ENCODE results near the gene CISTR.

Gene CISTR

DNA sequence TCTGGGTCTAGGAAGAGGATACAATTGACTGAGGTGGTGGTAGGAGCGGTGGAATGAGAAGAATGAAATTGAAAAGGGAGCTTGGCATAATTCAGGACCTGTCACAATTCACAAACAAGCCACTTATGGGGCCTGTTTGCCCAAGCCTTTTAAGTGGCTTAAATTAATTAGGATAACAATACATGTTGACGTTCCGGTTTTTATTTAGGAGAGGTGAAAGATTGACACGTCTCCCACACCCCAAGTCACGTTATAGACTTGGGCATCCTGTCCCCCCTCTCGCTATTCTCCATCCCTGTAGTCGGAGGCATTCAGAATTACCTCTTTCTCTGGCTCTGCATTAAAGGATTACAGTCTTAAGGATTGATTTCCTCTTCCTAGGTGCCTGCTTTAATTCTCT lies 23.6 kb downstream of the CISTR start:
- H3K4me3 ChIP-seq (ENCODE audit: low read depth, low read length): no peak overlapping the region

DNA sequence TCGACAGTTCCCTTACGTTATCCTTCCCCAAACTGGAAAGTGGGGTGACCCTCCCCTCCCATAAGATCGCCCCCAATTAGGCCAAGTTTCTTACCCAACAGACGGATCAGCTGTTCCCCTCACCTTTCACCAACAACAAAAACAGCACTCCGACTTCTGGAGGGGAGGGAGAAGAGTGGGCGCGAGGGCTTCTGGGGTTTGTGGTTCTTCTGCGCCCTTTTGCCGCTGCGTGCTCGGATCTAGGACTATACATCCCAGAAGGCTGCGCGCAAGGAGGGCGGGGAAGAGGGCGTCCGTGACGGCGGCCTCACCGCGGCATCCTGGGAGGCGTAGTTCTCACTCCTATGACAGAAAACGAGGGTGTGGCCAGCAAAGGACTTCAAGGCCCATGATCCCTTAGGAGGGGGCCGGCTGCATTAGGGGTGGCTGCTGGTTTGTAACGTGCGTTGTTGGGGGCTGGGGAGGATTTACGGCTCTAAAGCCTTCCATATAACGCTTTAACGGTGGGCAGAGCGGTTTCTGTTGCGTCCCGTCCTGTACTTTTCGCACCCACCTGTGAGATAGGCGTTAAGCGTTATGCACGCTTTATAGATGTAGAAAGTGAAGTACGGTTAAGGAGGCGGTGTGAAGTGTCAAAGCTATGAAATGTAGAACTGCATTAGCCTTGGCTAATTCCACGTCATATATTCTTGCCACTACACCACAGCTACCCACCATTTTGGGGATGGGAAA lies 24.3 kb downstream of the CISTR start, which contains the start of gene CALCOCO1:
CALCOCO1 (minus strand) TSS at position 143 of the 732 bp plus-strand sequence. CDS start 2,210 bp downstream, outside the sequence.
- peak within 1 kb of the TSS; percentile 66 for H3K4me3 ChIP-seq (ENCODE audit: low read depth, low read length)
- TF ChIP-seq, protein P1, sequence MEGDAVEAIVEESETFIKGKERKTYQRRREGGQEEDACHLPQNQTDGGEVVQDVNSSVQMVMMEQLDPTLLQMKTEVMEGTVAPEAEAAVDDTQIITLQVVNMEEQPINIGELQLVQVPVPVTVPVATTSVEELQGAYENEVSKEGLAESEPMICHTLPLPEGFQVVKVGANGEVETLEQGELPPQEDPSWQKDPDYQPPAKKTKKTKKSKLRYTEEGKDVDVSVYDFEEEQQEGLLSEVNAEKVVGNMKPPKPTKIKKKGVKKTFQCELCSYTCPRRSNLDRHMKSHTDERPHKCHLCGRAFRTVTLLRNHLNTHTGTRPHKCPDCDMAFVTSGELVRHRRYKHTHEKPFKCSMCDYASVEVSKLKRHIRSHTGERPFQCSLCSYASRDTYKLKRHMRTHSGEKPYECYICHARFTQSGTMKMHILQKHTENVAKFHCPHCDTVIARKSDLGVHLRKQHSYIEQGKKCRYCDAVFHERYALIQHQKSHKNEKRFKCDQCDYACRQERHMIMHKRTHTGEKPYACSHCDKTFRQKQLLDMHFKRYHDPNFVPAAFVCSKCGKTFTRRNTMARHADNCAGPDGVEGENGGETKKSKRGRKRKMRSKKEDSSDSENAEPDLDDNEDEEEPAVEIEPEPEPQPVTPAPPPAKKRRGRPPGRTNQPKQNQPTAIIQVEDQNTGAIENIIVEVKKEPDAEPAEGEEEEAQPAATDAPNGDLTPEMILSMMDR (IDR thresholded peaks at IDR 0.05; ENCODE audit: borderline replicate concordance, insufficient read depth, low read depth, low read length): no peak

More for the DNA sequence above, 23.6 kb downstream of the CISTR start:
- TF ChIP-seq, protein P1 (IDR thresholded peaks at IDR 0.05; ENCODE audit: borderline replicate concordance, insufficient read depth, low read depth, low read length): no peak

DNA sequence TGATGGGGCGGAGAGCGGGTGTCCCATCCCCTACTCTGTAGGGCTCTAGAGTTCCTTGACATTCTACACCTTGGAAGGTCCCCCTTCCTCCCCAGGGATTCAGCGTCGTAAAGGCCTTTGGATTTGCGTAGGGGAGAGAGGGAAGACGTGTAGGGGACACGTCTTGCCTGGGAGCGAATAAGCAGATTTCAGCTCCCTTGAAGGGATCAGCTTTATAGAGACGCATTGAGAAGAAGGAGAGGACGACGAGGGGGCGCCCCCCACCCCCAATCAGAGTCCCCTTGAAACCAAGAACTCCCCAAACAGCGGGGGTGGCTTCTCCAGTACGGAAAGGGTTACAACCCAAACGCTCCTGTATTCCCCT lies 24.9 kb downstream of the CISTR start:
- TF ChIP-seq, protein P1 (IDR thresholded peaks at IDR 0.05; ENCODE audit: borderline replicate concordance, insufficient read depth, low read depth, low read length): no peak
- H3K4me3 ChIP-seq (ENCODE audit: low read depth, low read length): peak overlapping the region; percentile 66

- TF ChIP-seq, protein P1 (IDR thresholded peaks at IDR 0.05; ENCODE audit: borderline replicate concordance, insufficient read depth, low read depth, low read length): no peak
Observed at GRCh38 chr12:53726341-53726740, 25.4 kb downstream of the CISTR start.

GRCh38 chr12:53725824-53726223 lies 26.0 kb downstream of the CISTR start:
- TF ChIP-seq, protein P1 (IDR thresholded peaks at IDR 0.05; ENCODE audit: borderline replicate concordance, insufficient read depth, low read depth, low read length): no peak
- H3K4me3 ChIP-seq (ENCODE audit: low read depth, low read length): no peak overlapping the region

More at GRCh38 chr12:53726341-53726740, 25.4 kb downstream of the CISTR start:
- no peak overlapping the region for H3K4me3 ChIP-seq (ENCODE audit: low read depth, low read length)

GRCh38 chr12:53722450-53723041 lies 29.2 kb downstream of the CISTR start:
- TF ChIP-seq, protein P1 (IDR thresholded peaks at IDR 0.05; ENCODE audit: borderline replicate concordance, insufficient read depth, low read depth, low read length): no peak
- no peak overlapping the region for H3K4me3 ChIP-seq (ENCODE audit: low read depth, low read length)

- TF ChIP-seq, protein P1 (IDR thresholded peaks at IDR 0.05; ENCODE audit: borderline replicate concordance, insufficient read depth, low read depth, low read length): no peak
Observed at GRCh38 chr12:53720946-53721345, 30.8 kb downstream of the CISTR start.

More at GRCh38 chr12:53720946-53721345, 30.8 kb downstream of the CISTR start:
- H3K4me3 ChIP-seq (ENCODE audit: low read depth, low read length): no peak overlapping the region
